GM19455 (cell line): ENCODE measurements around the gene WSB1.
A peak's percentile ranks its signal among the peaks of the same experiment; 100 is the strongest.
"Not testable (repeated sequence)": the region's sequence is repeated elsewhere in the genome, so short reads cannot be mapped to it uniquely, and the experiment has no call there.

ENCODE experiments used
- ATAC-seq: cut with Tn5 transposase; IDR thresholded peaks from one replicate; pipeline ENCODE4 v1.9.1; 2021; ENCODE audit not compliant: unreplicated experiment

The WSB1 gene

GRCh38 chr17:27293898-27294688 lies at the start of gene WSB1:
WSB1 (plus strand) TSS chr17:27294114; CDS start chr17:27294396, 282 bp downstream.
- ATAC-seq, result peak; percentile 81

- no peak for ATAC-seq
These were observed 49.3 kb upstream of the WSB1 start for GRCh38 chr17:27244491-27245223.

GRCh38 chr17:27245230-27245696 lies 48.7 kb upstream of the WSB1 start:
- peak; percentile 89 for ATAC-seq

- ATAC-seq, result no peak
These were observed 47.4 kb upstream of the WSB1 start for GRCh38 chr17:27246537-27246936.

GRCh38 chr17:27247071-27247957 lies 46.6 kb upstream of the WSB1 start:
- ATAC-seq, result no peak

- no peak for ATAC-seq
These were observed 46.0 kb upstream of the WSB1 start for GRCh38 chr17:27247958-27248342.

- not testable (repeated sequence) for ATAC-seq
These were observed 43.1 kb upstream of the WSB1 start for GRCh38 chr17:27250791-27251190.

GRCh38 chr17:27254802-27255201 lies 39.1 kb upstream of the WSB1 start:
- ATAC-seq, result not testable (repeated sequence)

- no peak for ATAC-seq
These were observed 37.5 kb upstream of the WSB1 start for GRCh38 chr17:27256225-27257030.

- ATAC-seq, result no peak
These were observed 36.9 kb upstream of the WSB1 start for GRCh38 chr17:27257031-27257357.

- no peak for ATAC-seq
These were observed 34.6 kb upstream of the WSB1 start for GRCh38 chr17:27259356-27259755.

GRCh38 chr17:27263386-27263785 lies 30.5 kb upstream of the WSB1 start:
- no peak for ATAC-seq

GRCh38 chr17:27264068-27264812 lies 29.7 kb upstream of the WSB1 start:
- ATAC-seq, result no peak

GRCh38 chr17:27265333-27265732 lies 28.6 kb upstream of the WSB1 start:
- ATAC-seq, result no peak

- no peak for ATAC-seq
These were observed 27.7 kb upstream of the WSB1 start for GRCh38 chr17:27266228-27266627.

- no peak for ATAC-seq
These were observed 25.4 kb upstream of the WSB1 start for GRCh38 chr17:27268394-27269085.

- ATAC-seq, result no peak
These were observed 24.7 kb upstream of the WSB1 start for GRCh38 chr17:27269201-27269600.

- ATAC-seq, result no peak
These were observed 23.9 kb upstream of the WSB1 start for GRCh38 chr17:27269974-27270373.

- ATAC-seq, result no peak
These were observed 17.2 kb upstream of the WSB1 start for GRCh38 chr17:27276653-27277156.
